SU-DHL-6 (cell line): Measurements from ENCODE around the gene LEP.

Source experiments
- CTCF ChIP-seq: fragments of 200-600 bp; sonication (generic); IDR thresholded peaks from one replicate; pipeline ENCODE4 v1.5.1; 2017; ENCODE audit warnings: antibody characterized with exemption, mild to moderate bottlenecking, low read length, moderate library complexity; ENCODE audit not compliant: insufficient read depth, poor library complexity, severe bottlenecking
- EZH2phosphoT487 ChIP-seq: fragments of 200-600 bp; sonication (generic), shearing (Covaris generic); conservative IDR thresholded peaks from 2 replicates; pipeline ENCODE4 v1.6.1; 2018; ENCODE audit warnings: mild to moderate bottlenecking, antibody characterized with exemption, low read length, moderate library complexity, mixed read lengths

GRCh38 chr7:128211626-128212025 is 29.5 kb upstream of the LEP start:
- TF ChIP-seq CTCF (no peak), EZH2phosphoT487 (no peak)
